ENCODE results near the gene SLC22A3.

SLC22A3 gene

DNA sequence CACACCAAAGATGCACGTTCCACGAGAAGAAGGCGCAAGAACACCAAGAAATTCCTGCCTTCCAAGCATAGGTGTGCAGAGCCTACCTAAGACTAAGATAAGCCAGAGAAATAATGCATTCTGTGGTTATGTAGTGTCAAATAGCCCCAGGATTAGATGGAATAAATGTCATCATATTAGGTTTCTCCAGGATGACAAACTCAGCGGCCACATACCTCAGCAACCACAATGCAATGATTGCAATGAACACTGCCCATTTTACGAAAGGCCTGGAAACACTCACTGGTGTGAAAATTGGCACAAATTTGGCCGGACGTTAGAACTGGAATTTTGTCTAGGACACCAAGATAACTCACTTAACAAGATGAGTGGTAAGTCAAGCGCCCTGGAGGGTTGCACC is 129.7 kb downstream of the SLC22A3 start:
- DNase-seq (ENCODE audit: extremely low spot score), result no peak

DNA sequence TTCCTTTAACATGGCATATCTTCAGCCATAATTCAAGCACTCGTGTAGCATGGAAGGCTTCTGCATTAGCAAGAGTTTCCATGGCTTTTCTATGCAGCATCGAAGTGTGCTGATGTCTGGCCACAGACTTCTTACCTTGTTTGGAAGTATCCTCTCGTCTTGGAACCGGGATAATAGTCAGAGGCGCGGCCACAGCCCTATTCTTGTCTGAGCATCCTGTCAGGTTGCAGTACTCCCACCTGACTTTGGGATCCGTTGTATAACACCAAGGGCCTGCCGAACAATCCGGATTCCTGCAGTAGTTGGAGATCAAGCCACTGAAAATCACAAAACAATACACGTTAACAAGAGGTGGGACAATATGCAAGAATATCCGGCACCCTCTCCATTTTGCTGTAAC is 138.9 kb downstream of the SLC22A3 start:
- TF ChIP-seq SP1 (IDR thresholded peaks at IDR 0.05) (no peak), PKNOX1 (IDR thresholded peaks at IDR 0.05) (no peak), LEF1 (IDR thresholded peaks at IDR 0.05; ENCODE audit: borderline replicate concordance) (no peak), FOXA1 (IDR thresholded peaks at IDR 0.05) (no peak), SUZ12 (IDR thresholded peaks at IDR 0.05) (no peak), FOXM1 (IDR thresholded peaks at IDR 0.05; ENCODE audit: borderline replicate concordance) (no peak), L3MBTL2 (conservative IDR thresholded peaks at IDR 0.05) (no peak), FOXK2 (IDR thresholded peaks at IDR 0.05) (no peak)
- ChIA-PET CTCF (no interaction called here), POLR2A (no interaction called here)
- no peak for DNase-seq (ENCODE audit: extremely low spot score)

More for the DNA sequence above, 129.7 kb downstream of the SLC22A3 start:
- ChIA-PET CTCF (no interaction called here), POLR2A (no interaction called here)
- TF ChIP-seq SP1 (IDR thresholded peaks at IDR 0.05), result no peak
- no peak for TF ChIP-seq ARNT (IDR thresholded peaks at IDR 0.05)
- TF ChIP-seq FOXK2 (IDR thresholded peaks at IDR 0.05), result no peak
- no peak for TF ChIP-seq NFRKB (IDR thresholded peaks at IDR 0.05)
- TF ChIP-seq HDGF (IDR thresholded peaks at IDR 0.05; ENCODE audit: borderline replicate concordance), result no peak
- TF ChIP-seq ZNF384 (IDR thresholded peaks at IDR 0.05), result no peak
- TF ChIP-seq PKNOX1 (IDR thresholded peaks at IDR 0.05), result no peak
- no peak for TF ChIP-seq LEF1 (IDR thresholded peaks at IDR 0.05; ENCODE audit: borderline replicate concordance)
- TF ChIP-seq BHLHE40 (IDR thresholded peaks at IDR 0.05; ENCODE audit: borderline replicate concordance), result no peak
- no peak for TF ChIP-seq FOXA1 (IDR thresholded peaks at IDR 0.05)
- no peak for TF ChIP-seq TARDBP (IDR thresholded peaks at IDR 0.05)
- no peak for TF ChIP-seq FOXM1 (IDR thresholded peaks at IDR 0.05; ENCODE audit: borderline replicate concordance)
- no peak for TF ChIP-seq CTBP1 (IDR thresholded peaks at IDR 0.05; ENCODE audit: borderline replicate concordance)
- TF ChIP-seq SUZ12 (IDR thresholded peaks at IDR 0.05), result no peak
- no peak for TF ChIP-seq L3MBTL2 (conservative IDR thresholded peaks at IDR 0.05)
- no peak for TF ChIP-seq ELF4 (IDR thresholded peaks at IDR 0.05)

DNA sequence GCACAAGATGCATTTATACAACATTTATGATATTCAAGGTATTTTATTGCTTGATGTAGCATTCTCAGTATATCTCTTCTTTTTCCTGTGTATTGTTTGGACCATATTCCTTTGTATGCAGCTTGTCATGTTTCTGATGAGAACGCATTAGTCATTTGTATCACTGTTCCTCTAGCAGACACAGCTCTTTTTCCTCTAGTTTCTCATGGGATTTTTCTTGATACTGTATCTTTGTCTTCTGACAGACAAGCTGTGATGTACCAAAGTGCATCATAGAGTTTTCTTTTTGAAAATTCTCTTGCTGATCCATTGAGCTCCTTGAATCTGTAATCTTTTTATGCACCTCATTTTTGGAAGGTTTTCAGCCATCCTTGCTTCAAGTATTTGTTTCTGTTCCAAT is 140.9 kb downstream of the SLC22A3 start:
- no peak for DNase-seq (ENCODE audit: extremely low spot score)
- TF ChIP-seq LEF1 (IDR thresholded peaks at IDR 0.05; ENCODE audit: borderline replicate concordance), result no peak
- TF ChIP-seq ELF4 (IDR thresholded peaks at IDR 0.05), result no peak
- TF ChIP-seq FOXM1 (IDR thresholded peaks at IDR 0.05; ENCODE audit: borderline replicate concordance), result no peak
- TF ChIP-seq TARDBP (IDR thresholded peaks at IDR 0.05), result no peak
- TF ChIP-seq CTBP1 (IDR thresholded peaks at IDR 0.05; ENCODE audit: borderline replicate concordance), result no peak
- TF ChIP-seq L3MBTL2 (conservative IDR thresholded peaks at IDR 0.05), result no peak
- no peak for TF ChIP-seq ARNT (IDR thresholded peaks at IDR 0.05)
- TF ChIP-seq NFRKB (IDR thresholded peaks at IDR 0.05), result no peak
- TF ChIP-seq PKNOX1 (IDR thresholded peaks at IDR 0.05), result no peak
- TF ChIP-seq FOXK2 (IDR thresholded peaks at IDR 0.05), result no peak
- TF ChIP-seq ZNF384 (IDR thresholded peaks at IDR 0.05), result no peak
- no peak for TF ChIP-seq BHLHE40 (IDR thresholded peaks at IDR 0.05; ENCODE audit: borderline replicate concordance)
- no peak for TF ChIP-seq SP1 (IDR thresholded peaks at IDR 0.05)
- TF ChIP-seq FOXA1 (IDR thresholded peaks at IDR 0.05), result no peak
- TF ChIP-seq HDGF (IDR thresholded peaks at IDR 0.05; ENCODE audit: borderline replicate concordance), result no peak
- TF ChIP-seq SUZ12 (IDR thresholded peaks at IDR 0.05), result no peak
- ChIA-PET POLR2A (no interaction called here), CTCF (no interaction called here)

GRCh38 chr6:160494576-160494975 is 146.4 kb downstream of the SLC22A3 start:
- CTCF ChIA-PET, result no interaction called here
- POLR2A ChIA-PET, result no interaction called here
- TF ChIP-seq FOXM1 (IDR thresholded peaks at IDR 0.05; ENCODE audit: borderline replicate concordance) (no peak), SP1 (IDR thresholded peaks at IDR 0.05) (no peak), LEF1 (IDR thresholded peaks at IDR 0.05; ENCODE audit: borderline replicate concordance) (no peak), ELF4 (IDR thresholded peaks at IDR 0.05) (no peak), ARNT (IDR thresholded peaks at IDR 0.05) (no peak), FOXA1 (IDR thresholded peaks at IDR 0.05) (no peak), TARDBP (IDR thresholded peaks at IDR 0.05) (no peak), CTBP1 (IDR thresholded peaks at IDR 0.05; ENCODE audit: borderline replicate concordance) (no peak), NFRKB (IDR thresholded peaks at IDR 0.05) (no peak), PKNOX1 (IDR thresholded peaks at IDR 0.05) (no peak), HDGF (IDR thresholded peaks at IDR 0.05; ENCODE audit: borderline replicate concordance) (no peak), SUZ12 (IDR thresholded peaks at IDR 0.05) (no peak)
- DNase-seq (ENCODE audit: extremely low spot score), result no peak

DNA sequence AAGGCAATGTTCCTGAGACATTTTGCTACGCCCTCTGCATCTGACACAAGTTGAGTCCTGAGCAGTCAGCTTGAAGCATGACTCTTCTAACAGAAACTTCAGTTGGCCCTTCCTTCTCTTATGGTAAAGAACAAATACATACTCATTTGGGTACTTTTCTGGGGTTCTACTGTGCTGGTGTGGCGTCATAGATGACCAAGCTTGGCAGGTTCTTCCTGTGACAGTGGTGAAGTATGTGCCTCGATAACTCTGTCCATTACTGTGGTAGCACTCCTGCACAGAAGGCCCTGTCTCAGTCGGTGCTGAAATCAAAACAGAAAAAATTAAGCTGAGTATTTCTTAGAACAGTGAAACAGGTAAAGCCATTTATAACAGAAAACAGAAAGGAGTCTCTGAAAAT is 152.5 kb downstream of the SLC22A3 start:
- no peak for DNase-seq (ENCODE audit: extremely low spot score)
- TF ChIP-seq PKNOX1 (IDR thresholded peaks at IDR 0.05), result no peak
- TF ChIP-seq ZNF384 (IDR thresholded peaks at IDR 0.05), result no peak
- CTCF ChIA-PET, result no interaction called here
- POLR2A ChIA-PET, result no interaction called here
